HT1080 (cell line): ENCODE data around the gene LRRC38. TPM values are rescaled to one million over a fixed set of nuclear protein-coding genes. Genes with fewer than 3 reads are reported as not detected.

ENCODE experiments used
- DNase-seq: peaks from one replicate; pipeline ENCODE4 v3.0.0-alpha.2; 2015; ENCODE audit warnings: low read depth
- total RNA-seq: library from RNA; depleted of rRNA; stranded (reverse); fragments of >200 nt; shearing (Covaris generic); gene quantifications from 2 replicates; pipeline ENCODE4 v1.2.3, GENCODE V29; 2014

LRRC38 gene
- total RNA-seq, 1 experiment from 2014 or later: 0.71 TPM

GRCh38 chr1:13517193-13517812, 3.5 kb upstream of the LRRC38 start:
- DNase-seq: no peak

- DNase-seq: no peak
These were observed 2.8 kb upstream of the LRRC38 start for GRCh38 chr1:13516606-13517005.

DNA sequence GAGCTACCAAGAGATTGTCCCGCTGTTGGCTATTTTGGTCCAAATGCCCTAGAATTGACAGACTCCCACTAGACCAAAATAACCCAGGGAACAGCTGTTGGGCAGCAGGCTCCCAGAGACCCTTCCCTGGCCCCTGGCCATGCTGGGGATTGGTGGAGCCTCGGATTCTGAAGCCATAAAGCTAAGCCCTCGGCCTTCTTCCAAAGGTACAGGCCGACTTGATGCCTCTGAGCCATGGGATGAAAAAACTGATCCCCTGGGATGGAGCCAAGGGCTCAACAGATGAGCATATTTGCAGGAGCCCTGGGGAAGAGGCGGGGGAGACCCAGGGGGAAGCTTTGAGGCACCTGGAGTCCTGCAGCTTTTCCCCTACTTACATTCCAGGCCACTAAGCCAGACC, 1.0 kb upstream of the LRRC38 start:
- DNase-seq: no peak

- DNase-seq: no peak
These were observed 524 bp downstream of the LRRC38 start for GRCh38 chr1:13513063-13513894.

DNA sequence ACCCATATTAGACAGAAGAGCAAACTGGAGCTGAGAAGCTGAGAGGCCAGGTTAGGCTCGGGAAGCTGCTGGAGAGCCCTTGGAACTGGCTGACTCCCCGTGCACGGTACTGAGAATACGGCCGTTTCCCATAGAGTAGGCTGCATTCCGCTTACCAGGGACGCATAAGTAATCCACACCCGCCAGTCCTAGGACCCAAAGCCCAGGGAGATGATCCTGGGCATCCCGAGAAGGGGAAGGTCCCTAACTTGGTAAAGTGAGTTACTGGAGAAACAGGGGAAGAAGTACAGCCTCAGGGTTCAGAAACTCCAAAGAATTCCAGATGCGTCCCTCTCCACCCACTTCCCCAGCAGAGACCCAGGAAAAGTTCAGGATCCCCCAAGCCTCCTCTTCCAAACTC, 1.3 kb downstream of the LRRC38 start:
- no peak for DNase-seq

GRCh38 chr1:13510499-13510898, 3.3 kb downstream of the LRRC38 start:
- DNase-seq: no peak

GRCh38 chr1:13507075-13507474, 6.7 kb downstream of the LRRC38 start:
- DNase-seq: no peak

GRCh38 chr1:13505020-13505419, 8.8 kb downstream of the LRRC38 start:
- no peak for DNase-seq

GRCh38 chr1:13500806-13501205, 13.0 kb downstream of the LRRC38 start:
- DNase-seq: no peak

DNA sequence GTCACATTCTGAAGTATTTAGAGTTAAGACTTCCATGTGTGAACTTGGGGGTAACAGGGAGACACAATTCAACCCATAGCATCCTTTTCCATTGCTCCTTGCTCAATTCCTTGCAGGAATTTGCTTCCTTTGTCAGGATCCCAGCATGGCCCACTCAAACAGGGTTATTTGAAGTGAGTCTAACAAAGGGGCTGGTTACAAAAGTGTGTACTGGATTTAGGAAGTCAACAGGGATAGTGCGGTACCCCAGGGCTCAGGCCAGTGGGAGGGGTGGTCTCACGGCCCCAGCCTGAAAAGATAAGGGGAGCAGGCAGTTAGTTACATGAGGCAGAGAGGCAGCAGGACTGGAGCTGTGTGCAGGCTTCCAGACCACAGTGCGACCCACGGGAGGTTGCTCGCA, 14.4 kb downstream of the LRRC38 start:
- DNase-seq: no peak

DNA sequence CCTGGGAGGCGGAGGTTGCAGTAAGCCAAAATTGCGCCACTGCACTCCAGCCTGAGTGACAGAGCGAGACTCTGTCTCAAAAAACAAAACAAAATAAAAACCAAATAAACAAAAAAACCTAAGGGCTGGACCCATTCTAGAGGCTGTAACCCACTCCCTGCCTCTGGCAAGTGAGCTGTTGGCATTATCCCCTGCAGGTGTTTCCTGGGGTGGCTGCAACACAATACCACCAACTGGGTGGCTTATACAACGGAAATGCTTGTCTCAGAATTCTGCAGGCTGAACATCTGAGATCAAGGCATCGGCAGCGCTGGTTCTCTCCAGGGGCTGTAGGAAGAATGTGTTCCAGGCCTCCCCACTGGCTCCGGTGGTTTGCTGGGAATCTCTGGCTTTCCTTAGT, 15.2 kb downstream of the LRRC38 start:
- no peak for DNase-seq

DNA sequence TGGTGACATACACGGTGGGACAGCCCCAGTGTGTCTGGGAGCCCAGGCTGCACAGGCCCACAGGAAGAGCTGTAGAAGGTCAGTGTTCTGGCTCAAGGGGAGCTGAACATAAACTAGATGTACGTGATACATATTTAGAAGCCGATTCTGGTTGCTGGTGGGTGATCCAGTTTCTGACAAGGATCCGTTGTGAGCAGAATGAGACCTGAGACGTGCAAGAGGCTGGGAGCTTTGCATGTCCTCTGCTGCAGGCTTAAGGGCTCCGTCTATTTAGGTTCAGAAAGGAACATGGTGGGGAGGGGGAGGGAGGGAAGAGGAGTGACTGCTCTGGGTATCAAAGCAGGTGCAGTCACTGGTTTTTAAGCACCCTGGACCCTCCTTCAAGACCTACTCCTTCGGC, 18.6 kb downstream of the LRRC38 start:
- no peak for DNase-seq

- no peak for DNase-seq
These were observed 19.1 kb downstream of the LRRC38 start for GRCh38 chr1:13494712-13495111.

- no peak for DNase-seq
These were observed 19.8 kb downstream of the LRRC38 start for GRCh38 chr1:13494025-13494424.

- DNase-seq: no peak
These were observed 21.1 kb downstream of the LRRC38 start for GRCh38 chr1:13492711-13493110.

DNA sequence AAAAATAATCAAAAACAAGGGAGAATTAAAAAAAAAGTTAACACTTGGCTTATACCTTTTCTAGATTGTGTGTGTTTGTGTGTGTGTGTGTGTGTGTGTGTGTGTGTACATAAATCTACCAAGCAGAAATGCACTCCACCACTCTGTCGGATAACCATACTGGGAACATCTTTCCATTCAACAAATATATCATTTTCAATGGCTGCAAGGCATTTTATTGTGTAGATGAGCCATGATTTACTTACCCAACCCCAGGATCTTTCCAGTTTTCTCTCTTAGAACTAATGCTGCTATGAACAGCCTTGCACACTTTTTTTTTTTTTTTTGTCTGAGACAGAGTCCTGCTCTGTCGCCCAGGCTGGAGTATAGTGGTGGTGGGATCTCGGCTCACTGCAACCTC, 25.8 kb downstream of the LRRC38 start:
- DNase-seq: no peak

- no peak for DNase-seq
These were observed 26.5 kb downstream of the LRRC38 start for GRCh38 chr1:13487143-13487868.

DNA sequence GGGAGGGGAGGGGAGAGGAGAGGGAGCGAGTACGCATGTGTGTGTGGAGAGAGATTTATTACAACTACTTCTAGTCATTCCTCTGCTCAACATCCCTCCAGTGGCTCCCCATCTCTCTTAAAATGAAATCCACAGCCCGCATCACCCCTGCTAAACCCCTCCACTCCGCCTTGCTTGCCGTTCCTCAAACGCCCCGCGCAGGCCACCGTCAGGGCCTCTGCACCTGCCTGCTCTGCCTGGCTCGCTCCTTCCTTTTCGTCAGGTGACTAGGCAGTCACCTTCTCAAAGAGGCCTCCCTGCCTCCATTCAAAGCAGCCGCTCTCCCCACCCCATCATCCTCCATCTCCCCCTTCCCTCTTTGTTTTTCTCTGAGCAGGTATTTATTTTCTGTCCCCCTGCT, 29.9 kb downstream of the LRRC38 start:
- no peak for DNase-seq

DNA sequence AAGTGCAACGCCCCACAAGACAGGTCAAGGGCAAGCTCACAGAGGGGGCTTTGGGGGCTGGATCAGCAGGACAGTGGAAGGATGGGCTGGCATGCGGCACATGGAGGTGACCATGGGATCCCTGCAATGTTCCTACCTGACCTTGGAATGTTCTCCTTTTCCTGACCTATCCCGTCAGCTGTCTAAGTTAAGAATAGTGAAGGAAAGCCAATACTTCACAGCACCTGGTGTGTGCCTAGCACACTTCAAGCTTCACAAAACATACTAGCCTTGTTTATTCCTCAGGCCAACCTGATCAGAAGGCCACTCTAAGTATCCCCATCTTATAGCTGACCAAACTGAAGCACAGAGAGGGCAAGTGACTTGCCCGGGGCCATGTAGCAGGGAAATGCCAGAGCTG, 31.2 kb downstream of the LRRC38 start:
- no peak for DNase-seq

- no peak for DNase-seq
These were observed 34.5 kb downstream of the LRRC38 start for GRCh38 chr1:13479171-13479856.

DNA sequence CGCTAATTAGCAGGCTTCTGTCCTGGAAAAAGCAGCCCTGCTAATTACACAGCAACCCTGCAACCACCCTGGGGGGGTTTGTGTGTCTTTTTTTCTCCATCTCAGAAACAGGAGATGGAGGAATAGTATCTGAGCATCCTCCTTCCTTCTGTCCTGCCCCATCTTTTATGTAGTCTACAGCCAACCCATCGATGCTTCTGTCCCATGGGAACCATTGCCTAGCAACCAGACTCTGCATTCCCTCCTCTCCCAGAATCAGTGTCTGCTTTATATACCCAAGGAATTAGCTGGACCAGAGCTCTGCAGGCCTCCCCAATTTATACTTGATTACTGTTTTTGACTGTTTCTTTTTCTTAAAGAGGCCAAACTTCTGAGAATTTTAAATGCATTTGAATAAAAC, 35.1 kb downstream of the LRRC38 start:
- DNase-seq: no peak

GRCh38 chr1:13469343-13469742, 44.5 kb downstream of the LRRC38 start:
- DNase-seq: no peak
